GM18873 (cell line): Measurements from ENCODE around the gene UCK1.

Experiments
- ATAC-seq: cut with Tn5 transposase; IDR thresholded peaks from one replicate; pipeline ENCODE4 v1.9.1; 2021; ENCODE audit warnings: mild to moderate bottlenecking, moderate library complexity, moderate number of reproducible peaks; ENCODE audit not compliant: unreplicated experiment, low FRiP score

UCK1 gene

DNA sequence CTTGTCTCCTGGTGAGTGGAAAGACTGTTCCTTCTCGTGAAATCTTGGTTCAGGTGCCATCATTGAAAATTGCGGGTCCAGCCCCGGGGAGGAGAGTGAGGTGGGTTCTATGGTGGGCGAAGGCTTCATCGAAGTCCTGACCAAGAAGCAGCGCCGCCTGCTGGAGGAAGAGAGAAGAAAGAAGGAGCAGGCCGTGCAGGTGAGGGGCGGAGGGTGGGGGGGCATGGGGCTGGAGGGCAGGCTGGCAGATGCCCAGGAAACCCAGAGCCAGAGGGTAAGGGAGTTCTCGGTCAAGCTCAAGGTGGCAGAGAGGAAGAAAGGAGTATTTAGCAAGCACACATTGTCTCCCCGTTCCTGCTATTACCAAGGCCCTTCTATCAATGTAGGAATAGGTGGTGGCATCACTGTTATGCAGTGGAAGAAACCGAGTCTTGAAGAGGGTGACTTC, 52.6 kb downstream of the UCK1 start:
- no peak for ATAC-seq

DNA sequence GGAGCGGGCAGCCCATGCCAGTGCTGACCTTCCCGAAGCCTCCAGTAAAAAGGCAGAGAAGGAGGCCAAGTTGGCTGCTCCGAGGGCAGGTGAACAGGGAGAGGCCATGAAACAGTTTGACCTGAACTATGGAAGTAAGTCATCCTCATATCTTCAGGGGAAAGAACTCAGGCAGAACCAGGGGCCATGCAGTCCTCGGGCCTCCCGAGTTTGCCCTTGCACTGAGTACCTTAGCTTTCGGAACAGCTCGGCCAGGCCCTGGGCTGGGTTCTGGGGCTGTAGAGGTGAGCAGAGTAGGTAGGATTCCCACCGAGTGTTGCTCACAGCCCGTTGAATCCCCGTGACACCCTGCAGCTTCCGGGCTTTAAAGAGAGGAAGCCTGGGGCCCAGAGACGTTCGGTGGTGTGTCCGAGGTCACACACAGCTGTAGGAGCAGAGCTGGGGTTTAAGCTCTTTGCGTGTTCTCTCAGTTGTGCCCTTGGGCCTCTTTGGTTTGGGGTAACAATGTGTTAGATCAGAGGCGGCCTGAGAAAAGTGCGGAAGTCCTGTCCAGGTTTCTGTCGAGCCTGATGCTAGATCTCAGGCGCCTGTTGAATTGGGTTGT, 53.1 kb downstream of the UCK1 start:
- no peak for ATAC-seq

DNA sequence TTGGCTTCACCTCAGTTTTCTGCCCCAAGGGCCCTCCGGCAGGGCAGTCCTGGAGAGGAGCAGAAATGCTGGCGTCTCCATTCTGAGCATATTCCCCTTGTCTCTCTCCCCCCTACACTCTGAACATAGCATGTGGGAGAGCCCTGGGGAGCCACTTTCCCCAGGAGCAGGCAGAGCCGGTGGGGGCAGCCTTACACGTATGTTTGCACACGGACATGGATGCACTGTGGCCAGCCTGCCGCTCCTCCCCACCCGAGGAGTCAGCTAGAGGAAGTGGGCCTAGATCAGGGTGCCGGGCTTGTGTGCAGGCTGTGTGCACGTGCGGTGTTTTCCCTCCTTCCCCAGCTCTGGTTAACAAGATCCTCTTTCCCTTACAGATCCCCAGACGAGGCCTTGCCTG, 53.7 kb downstream of the UCK1 start:
- no peak for ATAC-seq

- ATAC-seq: no peak
Observed at GRCh38 chr9:131476777-131477345, 54.2 kb downstream of the UCK1 start.

DNA sequence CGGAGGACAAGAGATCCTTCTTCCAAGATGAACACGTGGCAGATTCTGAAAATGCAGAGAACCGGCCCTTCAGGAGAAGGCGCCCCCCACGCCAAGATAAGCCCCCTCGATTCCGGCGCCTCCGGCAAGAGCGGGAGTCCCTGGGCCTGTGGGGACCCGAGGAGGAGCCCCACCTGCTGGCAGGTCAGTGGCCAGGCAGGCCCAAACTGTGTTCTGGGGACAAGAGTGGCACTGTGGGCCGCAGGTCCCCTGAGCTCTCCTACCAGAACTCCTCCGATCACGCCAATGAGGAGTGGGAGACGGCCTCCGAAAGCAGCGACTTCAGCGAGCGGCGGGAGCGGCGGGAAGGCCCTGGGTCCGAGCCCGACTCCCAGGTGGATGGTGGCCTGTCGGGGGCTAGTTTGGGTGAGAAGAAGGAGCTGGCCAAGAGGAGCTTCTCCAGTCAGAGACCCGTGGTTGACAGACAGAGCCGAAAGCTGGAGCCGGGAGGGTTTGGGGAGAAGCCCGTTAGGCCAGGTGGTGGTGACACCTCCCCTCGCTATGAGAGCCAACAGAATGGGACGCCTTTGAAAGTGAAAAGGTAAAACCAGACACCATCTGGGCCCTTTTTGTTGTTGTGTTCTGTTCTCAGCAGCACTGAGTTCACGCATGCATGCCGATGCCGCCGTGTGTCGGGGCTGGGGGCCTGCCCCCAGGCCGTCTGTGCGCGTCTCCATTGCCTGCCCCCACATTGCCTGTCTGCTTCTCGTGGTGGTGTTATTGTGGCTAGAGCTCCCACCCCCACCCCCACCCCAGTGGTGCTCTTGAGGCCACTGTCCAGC, 54.9 kb downstream of the UCK1 start:
- ATAC-seq: no peak

DNA sequence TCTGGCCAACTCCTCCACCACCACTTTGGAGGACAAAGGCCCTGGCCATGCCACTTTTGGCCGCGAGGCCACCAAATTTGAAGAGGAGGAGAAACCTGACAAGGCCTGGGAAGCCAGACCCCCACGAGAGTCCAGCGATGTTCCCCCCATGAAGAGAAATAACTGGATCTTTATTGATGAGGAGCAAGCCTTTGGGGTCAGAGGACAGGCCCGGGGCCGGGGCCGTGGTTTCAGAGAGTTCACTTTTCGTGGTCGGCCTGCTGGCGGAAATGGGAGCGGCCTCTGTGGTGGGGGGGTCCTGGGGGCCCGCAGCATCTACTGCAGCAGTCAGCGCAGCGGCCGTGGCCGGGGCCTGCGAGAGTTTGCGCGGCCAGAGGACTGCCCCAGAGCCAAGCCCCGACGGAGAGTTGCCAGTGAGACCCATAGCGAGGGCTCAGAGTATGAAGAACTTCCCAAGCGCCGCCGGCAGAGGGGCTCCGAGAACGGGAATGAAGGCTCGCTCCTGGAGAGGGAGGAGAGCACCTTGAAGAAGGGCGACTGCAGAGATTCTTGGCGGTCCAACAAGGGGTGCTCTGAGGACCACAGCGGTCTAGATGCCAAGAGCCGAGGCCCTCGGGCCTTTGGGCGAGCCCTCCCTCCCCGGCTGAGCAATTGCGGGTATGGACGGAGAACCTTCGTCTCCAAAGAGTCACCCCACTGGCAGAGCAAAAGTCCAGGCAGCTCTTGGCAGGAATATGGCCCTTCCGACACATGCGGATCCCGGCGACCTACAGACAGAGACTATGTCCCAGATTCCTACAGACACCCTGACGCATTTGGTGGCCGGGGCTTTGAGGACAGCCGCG, 55.7 kb downstream of the UCK1 start:
- no peak for ATAC-seq

- no peak for ATAC-seq
Observed at GRCh38 chr9:131474711-131475110, 56.4 kb downstream of the UCK1 start.

DNA sequence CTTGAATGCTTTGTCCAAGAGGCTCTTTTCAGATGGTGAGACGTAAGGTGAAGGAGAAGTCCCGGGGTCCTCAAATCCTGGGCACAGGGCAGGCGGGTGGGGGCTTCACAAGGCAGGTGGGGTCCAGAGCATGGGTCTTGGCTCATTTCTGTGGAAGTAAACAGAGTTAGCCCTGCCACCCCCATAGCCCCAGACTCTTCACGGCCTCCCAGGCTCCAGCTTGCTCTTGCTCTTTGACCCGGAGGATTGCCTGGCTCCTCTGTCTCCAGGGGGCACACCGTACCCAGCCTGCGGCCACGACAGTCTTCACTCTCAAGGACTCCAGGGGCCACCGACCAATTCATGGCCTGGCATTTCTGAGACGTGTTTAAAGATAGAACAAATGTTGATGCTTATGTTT, 57.2 kb downstream of the UCK1 start:
- ATAC-seq: no peak
